Mesothelial cell of epicardium (in vitro differentiated cells): Measurements from ENCODE around the gene HRH4. TPM values are rescaled to one million over a fixed set of nuclear protein-coding genes. Genes with fewer than 3 reads are reported as not detected.

Source experiments
- DNase-seq, 2 experiments: peaks; one replicate each; pipeline ENCODE4 v3.0.0; 2021; ENCODE audit warnings: low spot score in 2 of 2; ENCODE audit not compliant: unreplicated experiment in 2 of 2
- H3K27ac Mint-ChIP-seq: 2 replicates; pipeline ENCODE4 v1.8.0; 2021; ENCODE audit warnings: mixed read lengths
- H3K27me3 Mint-ChIP-seq: 2 replicates; pipeline ENCODE4 v1.8.0; 2021; ENCODE audit warnings: low read depth, mixed read lengths
- H3K36me3 Mint-ChIP-seq: 2 replicates; pipeline ENCODE4 v1.8.0; 2021; ENCODE audit warnings: mixed read lengths
- H3K4me1 Mint-ChIP-seq: 2 replicates; pipeline ENCODE4 v1.8.0; 2021; ENCODE audit warnings: mixed read lengths
- H3K4me3 Mint-ChIP-seq: 2 replicates; pipeline ENCODE4 v1.8.0; 2021; ENCODE audit warnings: mild to moderate bottlenecking, moderate library complexity, mixed read lengths
- H3K9me3 Mint-ChIP-seq: 2 replicates; pipeline ENCODE4 v1.8.0; 2021; ENCODE audit warnings: mixed read lengths
- CTCF ChIP-seq: fragments of 200-600 bp; sonication (generic); IDR thresholded peaks from one replicate; pipeline ENCODE4 v1.5.0; 2021; ENCODE audit warnings: antibody characterized with exemption; ENCODE audit not compliant: unreplicated experiment
- total RNA-seq: library from RNA; stranded (reverse); gene quantifications from 3 replicates; pipeline ENCODE4 v1.2.1, GENCODE V29; 2021

HRH4 gene, protein sequence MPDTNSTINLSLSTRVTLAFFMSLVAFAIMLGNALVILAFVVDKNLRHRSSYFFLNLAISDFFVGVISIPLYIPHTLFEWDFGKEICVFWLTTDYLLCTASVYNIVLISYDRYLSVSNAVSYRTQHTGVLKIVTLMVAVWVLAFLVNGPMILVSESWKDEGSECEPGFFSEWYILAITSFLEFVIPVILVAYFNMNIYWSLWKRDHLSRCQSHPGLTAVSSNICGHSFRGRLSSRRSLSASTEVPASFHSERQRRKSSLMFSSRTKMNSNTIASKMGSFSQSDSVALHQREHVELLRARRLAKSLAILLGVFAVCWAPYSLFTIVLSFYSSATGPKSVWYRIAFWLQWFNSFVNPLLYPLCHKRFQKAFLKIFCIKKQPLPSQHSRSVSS
- total RNA-seq = 0.07 TPM in 1 of 3 replicates, not detected in the others

- Mint-ChIP-seq H3K9me3 (peaks cover 13% of the 10 kb centered on the region), H3K27ac (no peak within 1 kb of the TSS), H3K36me3 (peaks cover 13% of the 10 kb centered on the region), H3K4me3 (no peak within 1 kb of the TSS), H3K27me3 (peaks cover 2% of the 10 kb centered on the region), H3K4me1 (no peaks in the 10 kb centered on the region)
- DNase-seq = no peak
- TF ChIP-seq CTCF = no peak
Measured at GRCh38 chr18:24460388-24460787, at the start of gene HRH4. HRH4 (plus strand) TSS chr18:24460637; CDS start chr18:24460729, 92 bp downstream.

GRCh38 chr18:24413148-24413547, 47.3 kb upstream of the HRH4 start:
- H3K27ac Mint-ChIP-seq = no peak overlapping the region

DNA sequence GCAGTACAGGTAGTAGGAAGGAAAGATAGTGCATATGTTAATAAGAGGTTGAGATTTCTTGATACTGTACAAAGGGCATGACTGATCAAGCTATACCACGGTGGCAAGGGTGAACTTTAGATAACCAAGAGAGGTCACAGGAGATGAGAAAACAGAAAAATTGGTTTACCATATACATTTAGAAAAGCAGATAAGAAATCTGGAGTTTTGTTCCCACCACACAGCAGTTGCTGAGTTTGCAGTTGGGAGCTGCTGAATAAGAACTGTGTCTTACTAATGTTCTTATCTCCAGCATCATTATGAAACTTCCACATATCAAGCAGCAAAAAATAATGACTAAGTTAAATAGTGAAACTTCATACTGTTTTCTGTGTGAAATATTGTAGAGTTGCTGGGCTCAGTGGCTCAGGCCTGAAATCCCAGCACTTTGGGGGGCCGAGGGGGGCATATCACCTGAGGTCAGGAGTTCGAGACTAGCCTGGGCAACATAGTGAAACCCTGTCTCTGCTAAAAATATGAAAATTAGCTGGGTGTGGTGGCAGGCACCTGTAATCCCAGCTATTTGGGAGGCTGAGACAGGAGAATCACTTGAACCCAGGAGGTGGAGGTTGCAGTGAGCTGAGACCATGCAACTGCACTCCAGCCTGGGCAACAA, 46.0 kb upstream of the HRH4 start:
- Mint-ChIP-seq H3K4me3 (no peak overlapping the region), H3K27me3 (peaks cover 11% of the 10 kb centered on the region), H3K9me3 (no peaks in the 10 kb centered on the region), H3K36me3 (no peaks in the 10 kb centered on the region), H3K4me1 (no peaks in the 10 kb centered on the region), H3K27ac (no peak overlapping the region)
- no peak for TF ChIP-seq CTCF
- DNase-seq = no peak

More at GRCh38 chr18:24413148-24413547, 47.3 kb upstream of the HRH4 start:
- H3K36me3 Mint-ChIP-seq = no peaks in the 10 kb centered on the region
- no peak for DNase-seq
- H3K27me3 Mint-ChIP-seq = peaks cover 6% of the 10 kb centered on the region
- H3K9me3 Mint-ChIP-seq = no peaks in the 10 kb centered on the region
- peaks cover 3% of the 10 kb centered on the region for H3K4me1 Mint-ChIP-seq
- H3K4me3 Mint-ChIP-seq = no peak overlapping the region
- no peak for TF ChIP-seq CTCF

DNA sequence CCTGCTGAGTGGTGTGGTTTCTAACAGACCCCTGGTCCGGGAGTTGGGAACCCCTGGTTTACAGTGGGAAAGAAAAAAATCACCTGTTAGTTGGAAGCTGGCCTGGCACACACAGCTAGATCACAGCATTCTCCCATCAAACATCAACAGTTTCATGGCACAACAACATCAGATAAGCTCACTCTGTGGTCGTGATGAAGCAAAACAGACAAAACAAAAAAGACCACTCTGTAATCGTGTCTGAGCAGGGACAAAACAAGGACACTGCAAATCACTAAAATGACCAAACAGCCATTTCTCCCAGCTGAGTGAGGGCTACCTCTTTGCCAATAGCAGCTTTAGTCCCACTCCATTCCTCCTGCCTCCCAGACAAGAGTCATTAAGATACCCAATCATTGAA, 43.0 kb upstream of the HRH4 start:
- Mint-ChIP-seq H3K36me3 (no peaks in the 10 kb centered on the region), H3K27me3 (peaks cover 21% of the 10 kb centered on the region), H3K4me3 (no peak overlapping the region), H3K4me1 (no peaks in the 10 kb centered on the region), H3K9me3 (no peaks in the 10 kb centered on the region), H3K27ac (no peak overlapping the region)
- TF ChIP-seq CTCF = no peak
- DNase-seq = no peak

DNA sequence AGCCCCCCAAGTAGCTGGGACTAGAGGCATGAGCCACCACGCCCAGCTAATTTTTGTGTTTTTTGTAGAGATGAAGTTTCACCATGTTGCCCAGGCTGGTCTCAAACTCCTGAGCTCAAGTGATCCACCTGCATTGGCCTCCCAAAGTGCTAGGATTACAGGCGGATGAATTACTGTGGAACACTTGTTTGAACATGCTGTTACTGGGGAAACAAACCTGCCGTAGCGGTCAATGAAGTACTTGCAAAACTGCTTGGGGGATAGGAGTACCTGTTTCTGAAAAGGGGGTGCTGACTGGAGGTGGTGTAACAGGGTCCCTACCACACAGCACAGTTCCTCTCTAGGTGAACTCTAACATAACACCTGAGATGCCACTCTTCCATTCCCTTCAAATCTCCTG, 39.9 kb upstream of the HRH4 start:
- no peak for TF ChIP-seq CTCF

More for the DNA sequence above, 39.9 kb upstream of the HRH4 start:
- H3K9me3 Mint-ChIP-seq = no peaks in the 10 kb centered on the region
- H3K27me3 Mint-ChIP-seq = peaks cover 44% of the 10 kb centered on the region
- no peak overlapping the region for H3K4me3 Mint-ChIP-seq
- no peak for DNase-seq
- no peaks in the 10 kb centered on the region for H3K36me3 Mint-ChIP-seq
- no peaks in the 10 kb centered on the region for H3K4me1 Mint-ChIP-seq
- H3K27ac Mint-ChIP-seq = no peak overlapping the region
